Panc1 (cell line): Measurements from ENCODE around the gene DOP1A. TPM values are rescaled to one million over a fixed set of nuclear protein-coding genes. Genes with fewer than 3 reads are reported as not detected.

Source experiments
- ATAC-seq: fragments of 200-7000 bp; cut with Tn5 transposase; 2 replicates; pipeline ENCODE4 v1.9.1; 2020; ENCODE audit warnings: mild to moderate bottlenecking, moderate library complexity
- BruUV-seq: library from RNA; stranded (reverse); fragments of 400-500 nt; replicated peaks from 2 replicates; lab custom pipeline; 2021; lab: Mats Ljungman, UMichigan
- CTCF ChIA-PET: fragments of 300-600 bp; sonication (Branson Sonifier 250); formaldehyde crosslinking; loops from one replicate; lab custom pipeline; 2022; ENCODE audit warnings: antibody characterized with exemption; lab: Charles Lee
- POLR2A ChIA-PET: fragments of 300-600 bp; sonication (Branson Sonifier 250); formaldehyde crosslinking; loops from one replicate; lab custom pipeline; 2022; ENCODE audit warnings: antibody characterized with exemption; lab: Charles Lee
- DNase-seq: peaks from one replicate; pipeline ENCODE4 v3.0.0-alpha.2; 2010; ENCODE audit warnings: low read depth, low spot score
- H3K27ac ChIP-seq: 2 replicates; pipeline ENCODE4 v1.5.1; 2011; ENCODE audit warnings: mild to moderate bottlenecking, low read length, inconsistent platforms
- H3K27me3 ChIP-seq: fragments of 200-500 bp; sonication (Bioruptor generic); 2 replicates; pipeline ENCODE4 v1.6.0; 2014; ENCODE audit warnings: low read length, inconsistent platforms; ENCODE audit not compliant: control insufficient read depth, insufficient read depth
- H3K36me3 ChIP-seq: fragments of 200-500 bp; sonication (Bioruptor generic); 2 replicates; pipeline ENCODE4 v1.5.1; 2014; ENCODE audit warnings: inconsistent platforms, mild to moderate bottlenecking, low read length, moderate library complexity; ENCODE audit not compliant: control insufficient read depth, insufficient read depth
- H3K4me1 ChIP-seq: 2 replicates; pipeline ENCODE4 v1.5.1; 2011; ENCODE audit warnings: inconsistent platforms, mild to moderate bottlenecking, low read length, moderate library complexity; ENCODE audit not compliant: control insufficient read depth, insufficient read depth
- H3K4me3 ChIP-seq, 2 experiments: 2 replicates each; pipeline ENCODE4 v1.5.1; 2011 to 2012; ENCODE audit warnings: low read depth in 2 of 2, low read length in 2 of 2, mild to moderate bottlenecking in 2 of 2, inconsistent platforms in 1 of 2, moderate library complexity in 1 of 2
- H3K9me3 ChIP-seq: fragments of 200-500 bp; sonication (Bioruptor generic); 2 replicates; pipeline ENCODE4 v1.5.1; 2014; ENCODE audit warnings: low read depth, mild to moderate bottlenecking, inconsistent platforms, low read length, moderate library complexity; ENCODE audit not compliant: control insufficient read depth, insufficient read depth
- CTCF ChIP-seq: fragments of 450-650 bp; IDR thresholded peaks from 2 replicates; pipeline ENCODE4 v1.5.1; 2017; ENCODE audit warnings: mild to moderate bottlenecking
- POLR2AphosphoS5 ChIP-seq: IDR thresholded peaks from 2 replicates; pipeline ENCODE4 v1.6.1; 2012; ENCODE audit warnings: mild to moderate bottlenecking, low read depth, low read length, moderate library complexity
- REST ChIP-seq, 2 experiments: IDR thresholded peaks; 2 replicates each; pipeline ENCODE4 v1.6.1; 2011 to 2012; ENCODE audit warnings: low read depth in 2 of 2, control low read depth in 1 of 2, low read length in 1 of 2, mild to moderate bottlenecking in 1 of 2, moderate library complexity in 1 of 2; ENCODE audit not compliant: insufficient read depth in 1 of 2
- SIN3A ChIP-seq: IDR thresholded peaks from 2 replicates; pipeline ENCODE4 v1.6.1; 2012; ENCODE audit warnings: low read depth, mild to moderate bottlenecking, low read length, moderate library complexity, borderline replicate concordance; ENCODE audit not compliant: insufficient read depth
- TCF7L2 ChIP-seq: IDR thresholded peaks from 2 replicates; pipeline ENCODE4 v1.6.1; 2011; ENCODE audit warnings: mild to moderate bottlenecking, low read depth, low read length, inconsistent platforms
- in situ Hi-C: cut with HindIII; loops from 2 replicates; pipeline ENCODE4 v1.10.0; 2016; ENCODE audit warnings: low sequenced_read_pairs, low pct_unique_long_range_greater_than_20kb
- intact Hi-C: fragments of 100-400 bp; cut with micrococcal nuclease; formaldehyde crosslinking; loops from one replicate; pipeline ENCODE4 v1.10.0; 2022; ENCODE audit not compliant: unreplicated experiment
- total RNA-seq: library from RNA; stranded (reverse); gene quantifications from one replicate; pipeline ENCODE4 v1.2.1, GENCODE V29; 2021; ENCODE audit not compliant: unreplicated experiment

Gene DOP1A
- total RNA-seq, 1 experiment from 2014 or later, result 13.4 TPM

GRCh38 chr6:83152913-83153312 lies 85.4 kb downstream of the DOP1A start:
- no TSS peak for BruUV-seq
- no peak for ATAC-seq
- POLR2A ChIA-PET, result no interaction called here
- H3K4me3 ChIP-seq, result no peak overlapping the region
- intact Hi-C loops (no loop called here), in situ Hi-C loops (no loop called here)
- CTCF ChIA-PET, result no interaction called here
- H3K27ac ChIP-seq, result no peak overlapping the region
- no peaks in the 10 kb centered on the region for H3K27me3 ChIP-seq
- H3K4me1 ChIP-seq, result no peaks in the 10 kb centered on the region
- no peak for TF ChIP-seq POLR2AphosphoS5
- H3K36me3 ChIP-seq, result no peaks in the 10 kb centered on the region
- no peak for DNase-seq
- no peaks in the 10 kb centered on the region for H3K9me3 ChIP-seq

GRCh38 chr6:83153883-83154521 lies 86.5 kb downstream of the DOP1A start:
- TF ChIP-seq SIN3A, result no peak
- H3K4me1 ChIP-seq, result no peaks in the 10 kb centered on the region
- H3K4me3 ChIP-seq, result no peak overlapping the region
- POLR2A ChIA-PET, result no interaction called here
- CTCF ChIA-PET, result no interaction called here
- in situ Hi-C loops, result no loop called here
- no peak overlapping the region for H3K27ac ChIP-seq
- no TSS peak for BruUV-seq
- intact Hi-C loops, result no loop called here
- H3K27me3 ChIP-seq, result no peaks in the 10 kb centered on the region
- H3K9me3 ChIP-seq, result no peaks in the 10 kb centered on the region
- ATAC-seq (no peak), DNase-seq (no peak)
- no peaks in the 10 kb centered on the region; the same call in 1 of the 2 replicates for H3K36me3 ChIP-seq

- H3K4me1 ChIP-seq, result no peaks in the 10 kb centered on the region
- intact Hi-C loops (no loop called here), in situ Hi-C loops (no loop called here)
- no peak overlapping the region for H3K4me3 ChIP-seq
- no peaks in the 10 kb centered on the region for H3K9me3 ChIP-seq
- no peaks in the 10 kb centered on the region; the same call in 1 of the 2 replicates for H3K36me3 ChIP-seq
- H3K27ac ChIP-seq, result no peak overlapping the region
- BruUV-seq, result no TSS peak
- ATAC-seq (no peak), DNase-seq (no peak)
- no peaks in the 10 kb centered on the region for H3K27me3 ChIP-seq
- CTCF ChIA-PET, result no interaction called here
- TF ChIP-seq SIN3A (no peak), CTCF (no peak), POLR2AphosphoS5 (no peak), TCF7L2 (no peak), REST (IDR thresholded peaks at IDR 0.05; ENCODE audit: insufficient read depth in 1 of 2, low read depth in 2 of 2, low read length in 1 of 2) (no peak)
- POLR2A ChIA-PET, result no interaction called here
Measured at GRCh38 chr6:83155794-83156193, 88.3 kb downstream of the DOP1A start.
